HepG2 (cell line): ENCODE results near the gene CAMK1D. TPM values are rescaled to one million over a fixed set of nuclear protein-coding genes. Genes with fewer than 3 reads are reported as not detected.

Experiments used
- CEBPG ChIP-seq: IDR thresholded peaks from 2 replicates; pipeline ENCODE4 v1.6.1; 2016
- CSRNP1 ChIP-seq: sonication (generic); formaldehyde crosslinking; IDR thresholded peaks from 2 replicates; pipeline ENCODE4 v1.8.1; 2023; ENCODE audit warnings: mild to moderate bottlenecking, missing genetic modification reagents
- ELF3 ChIP-seq: IDR thresholded peaks from 2 replicates; pipeline ENCODE4 v1.6.1; 2016; ENCODE audit warnings: missing genetic modification reagents, missing compliant biosample characterization
- EP300 ChIP-seq, 3 experiments: sonication (generic) in 1 of 3; formaldehyde crosslinking in 1 of 3; IDR thresholded peaks; 2 replicates each; pipeline versions ENCODE4 v1.5.1 to v1.6.1; 2011 to 2020; ENCODE audit warnings: low read depth in 2 of 3, low read length in 2 of 3, borderline replicate concordance in 1 of 3, improper control_type of control experiment in 1 of 3, mild to moderate bottlenecking in 1 of 3, missing genetic modification reagents in 1 of 3, moderate library complexity in 1 of 3
- FOXK1 ChIP-seq: sonication (generic); formaldehyde crosslinking; IDR thresholded peaks from 2 replicates; pipeline ENCODE4 v1.4.0; 2020; ENCODE audit warnings: low read depth, missing genetic modification reagents, borderline replicate concordance
- GABPA ChIP-seq, 2 experiments: IDR thresholded peaks; 2 replicates each; pipeline ENCODE4 v1.6.1; 2011 to 2016; ENCODE audit warnings: low read depth in 2 of 2, low read length in 1 of 2, missing biosample characterization in 1 of 2, missing genetic modification characterization in 1 of 2
- GMEB2 ChIP-seq: IDR thresholded peaks from 2 replicates; pipeline ENCODE4 v1.6.1; 2016; ENCODE audit warnings: missing biosample characterization, missing genetic modification reagents, low read depth
- HOXA5 ChIP-seq: sonication (generic); formaldehyde crosslinking; IDR thresholded peaks from 2 replicates; pipeline ENCODE4 v1.4.0; 2020; ENCODE audit warnings: missing genetic modification reagents
- IKZF1 ChIP-seq: fragments of 450-650 bp; IDR thresholded peaks from 2 replicates; pipeline ENCODE4 v1.7.1; 2016
- RARA ChIP-seq: IDR thresholded peaks from 2 replicates; pipeline ENCODE4 v1.6.1; 2016; ENCODE audit warnings: missing genetic modification reagents, missing compliant biosample characterization
- SALL1 ChIP-seq: sonication (generic); formaldehyde crosslinking; IDR thresholded peaks from 2 replicates; pipeline ENCODE4 v1.8.0; 2022; ENCODE audit warnings: mild to moderate bottlenecking, missing genetic modification reagents
- ZFP62 ChIP-seq: sonication (generic); formaldehyde crosslinking; IDR thresholded peaks from 2 replicates; pipeline ENCODE4 v1.4.0; 2020; ENCODE audit warnings: missing genetic modification reagents
- ZNF136 ChIP-seq: sonication (generic); formaldehyde crosslinking; IDR thresholded peaks from 2 replicates; pipeline ENCODE4 v1.8.1; 2022; ENCODE audit warnings: low read depth, mild to moderate bottlenecking, moderate library complexity, missing genetic modification reagents
- ZNF572 ChIP-seq: sonication (generic); formaldehyde crosslinking; IDR thresholded peaks from 2 replicates; pipeline ENCODE4 v1.5.1; 2020; ENCODE audit warnings: mild to moderate bottlenecking, missing genetic modification reagents
- ZNF652 ChIP-seq: IDR thresholded peaks from 2 replicates; pipeline ENCODE4 v1.6.1; 2016; ENCODE audit warnings: low read depth, borderline replicate concordance
- polyA plus RNA-seq, 8 experiments: library from polyadenylated mRNA; depleted of rRNA in 3 of 8; stranded (reverse) in 7 of 8; unstranded in 1 of 8; fragments of >200 nt; fragmentation: Illumina TruSeq in 4 of 8; extraction: Trizol in 4 of 8; gene quantifications; 2 replicates each; pipeline versions ENCODE4 v1.2.1 to v1.2.3, GENCODE V29; 2011 to 2016; ENCODE audit warnings: low read depth in 4 of 8, missing spikeins in 1 of 8, mixed read lengths in 1 of 8; ENCODE audit not compliant: insufficient read depth in 1 of 8
- total RNA-seq, 5 experiments: library from RNA; depleted of rRNA; stranded (reverse); fragments of >200 nt; fragmentation: Illumina TruSeq; extraction: Trizol; gene quantifications; 2 replicates each; pipeline ENCODE4 v1.2.3, GENCODE V29; 2016; ENCODE audit warnings: low read depth in 1 of 5
- TF ChIP-seq, protein P1 (sequence below): sonication (generic); formaldehyde crosslinking; IDR thresholded peaks from 2 replicates; pipeline ENCODE4 v1.8.0; 2022; ENCODE audit warnings: mild to moderate bottlenecking, missing genetic modification reagents; ENCODE audit not compliant: insufficient replicate concordance
- TF ChIP-seq, protein P2 (sequence below): sonication (generic); formaldehyde crosslinking; IDR thresholded peaks from 2 replicates; pipeline ENCODE4 v1.4.0; 2020; ENCODE audit warnings: missing genetic modification reagents, mild to moderate bottlenecking, borderline replicate concordance
- TF ChIP-seq, protein P3 (sequence below): sonication (generic); formaldehyde crosslinking; IDR thresholded peaks from 2 replicates; pipeline ENCODE4 v1.4.0; 2020; ENCODE audit warnings: missing genetic modification reagents

CAMK1D gene
- total and polyA plus RNA-seq, 2 of the 13 experiments (the other 11 are each of a cell fraction or from before 2014, with no cell fraction given) = under 0.01 TPM; not detected in 1

- TF ChIP-seq ZNF136 (CRISPR knock-in tag) (no peak), HOXA5 (CRISPR knock-in tag) (no peak), ZNF572 (CRISPR knock-in tag) (no peak), GMEB2 (CRISPR knock-in tag) (no peak), IKZF1 (no peak), ELF3 (CRISPR knock-in tag) (peak; percentile 49; the same call in 1 of the 2 replicates), RARA (CRISPR knock-in tag) (0 out of 2 replicates have a peak, but pooled peaks have one; percentile 8), EP300 (IDR thresholded peaks at IDR 0.05; ENCODE audit: low read depth in 2 of 2, low read length in 2 of 2) (peak in 1 of 2 experiments; percentile 64; a peak in 2 of 4 replicates), EP300 (CRISPR knock-in tag; IDR thresholded peaks at IDR 0.05; ENCODE audit: borderline replicate concordance) (no peak), ZNF652 (CRISPR knock-in tag) (no peak), CEBPG (no peak), CSRNP1 (CRISPR knock-in tag) (no peak), SALL1 (peak; percentile 33; the same call in 1 of the 2 replicates), FOXK1 (CRISPR knock-in tag) (peak; percentile 22; the same call in 1 of the 2 replicates), ZFP62 (CRISPR knock-in tag) (no peak), GABPA (IDR thresholded peaks at IDR 0.05; ENCODE audit: low read depth, low read length) (no peak), GABPA (CRISPR knock-in tag; IDR thresholded peaks at IDR 0.05; ENCODE audit: low read depth) (no peak)
- TF ChIP-seq, protein P1, sequence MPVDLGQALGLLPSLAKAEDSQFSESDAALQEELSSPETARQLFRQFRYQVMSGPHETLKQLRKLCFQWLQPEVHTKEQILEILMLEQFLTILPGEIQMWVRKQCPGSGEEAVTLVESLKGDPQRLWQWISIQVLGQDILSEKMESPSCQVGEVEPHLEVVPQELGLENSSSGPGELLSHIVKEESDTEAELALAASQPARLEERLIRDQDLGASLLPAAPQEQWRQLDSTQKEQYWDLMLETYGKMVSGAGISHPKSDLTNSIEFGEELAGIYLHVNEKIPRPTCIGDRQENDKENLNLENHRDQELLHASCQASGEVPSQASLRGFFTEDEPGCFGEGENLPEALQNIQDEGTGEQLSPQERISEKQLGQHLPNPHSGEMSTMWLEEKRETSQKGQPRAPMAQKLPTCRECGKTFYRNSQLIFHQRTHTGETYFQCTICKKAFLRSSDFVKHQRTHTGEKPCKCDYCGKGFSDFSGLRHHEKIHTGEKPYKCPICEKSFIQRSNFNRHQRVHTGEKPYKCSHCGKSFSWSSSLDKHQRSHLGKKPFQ (CRISPR knock-in tag) = no peak
- TF ChIP-seq, protein P2, sequence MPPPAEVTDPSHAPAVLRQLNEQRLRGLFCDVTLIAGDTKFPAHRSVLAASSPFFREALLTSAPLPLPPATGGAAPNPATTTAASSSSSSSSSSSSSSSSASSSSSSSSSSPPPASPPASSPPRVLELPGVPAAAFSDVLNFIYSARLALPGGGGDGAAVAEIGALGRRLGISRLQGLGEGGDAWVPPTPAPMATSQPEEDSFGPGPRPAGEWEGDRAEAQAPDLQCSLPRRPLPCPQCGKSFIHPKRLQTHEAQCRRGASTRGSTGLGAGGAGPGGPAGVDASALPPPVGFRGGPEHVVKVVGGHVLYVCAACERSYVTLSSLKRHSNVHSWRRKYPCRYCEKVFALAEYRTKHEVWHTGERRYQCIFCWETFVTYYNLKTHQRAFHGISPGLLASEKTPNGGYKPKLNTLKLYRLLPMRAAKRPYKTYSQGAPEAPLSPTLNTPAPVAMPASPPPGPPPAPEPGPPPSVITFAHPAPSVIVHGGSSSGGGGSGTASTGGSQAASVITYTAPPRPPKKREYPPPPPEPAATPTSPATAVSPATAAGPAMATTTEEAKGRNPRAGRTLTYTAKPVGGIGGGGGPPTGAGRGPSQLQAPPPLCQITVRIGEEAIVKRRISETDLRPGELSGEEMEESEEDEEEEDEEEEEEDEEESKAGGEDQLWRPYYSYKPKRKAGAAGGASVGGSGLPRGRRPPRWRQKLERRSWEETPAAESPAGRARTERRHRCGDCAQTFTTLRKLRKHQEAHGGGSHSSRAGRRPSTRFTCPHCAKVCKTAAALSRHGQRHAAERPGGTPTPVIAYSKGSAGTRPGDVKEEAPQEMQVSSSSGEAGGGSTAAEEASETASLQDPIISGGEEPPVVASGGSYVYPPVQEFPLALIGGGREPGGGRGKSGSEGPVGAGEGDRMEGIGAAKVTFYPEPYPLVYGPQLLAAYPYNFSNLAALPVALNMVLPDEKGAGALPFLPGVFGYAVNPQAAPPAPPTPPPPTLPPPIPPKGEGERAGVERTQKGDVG (CRISPR knock-in tag) = no peak
- TF ChIP-seq, protein P3, sequence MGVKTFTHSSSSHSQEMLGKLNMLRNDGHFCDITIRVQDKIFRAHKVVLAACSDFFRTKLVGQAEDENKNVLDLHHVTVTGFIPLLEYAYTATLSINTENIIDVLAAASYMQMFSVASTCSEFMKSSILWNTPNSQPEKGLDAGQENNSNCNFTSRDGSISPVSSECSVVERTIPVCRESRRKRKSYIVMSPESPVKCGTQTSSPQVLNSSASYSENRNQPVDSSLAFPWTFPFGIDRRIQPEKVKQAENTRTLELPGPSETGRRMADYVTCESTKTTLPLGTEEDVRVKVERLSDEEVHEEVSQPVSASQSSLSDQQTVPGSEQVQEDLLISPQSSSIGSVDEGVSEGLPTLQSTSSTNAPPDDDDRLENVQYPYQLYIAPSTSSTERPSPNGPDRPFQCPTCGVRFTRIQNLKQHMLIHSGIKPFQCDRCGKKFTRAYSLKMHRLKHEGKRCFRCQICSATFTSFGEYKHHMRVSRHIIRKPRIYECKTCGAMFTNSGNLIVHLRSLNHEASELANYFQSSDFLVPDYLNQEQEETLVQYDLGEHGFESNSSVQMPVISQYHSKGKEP = no peak
Observed at GRCh38 chr10:12631787-12632562, 282.6 kb downstream of the CAMK1D start (continued).
